GM19372 (cell line): ENCODE results near the gene NFIA.

Source experiments
- ATAC-seq: cut with Tn5 transposase; IDR thresholded peaks from one replicate; pipeline ENCODE4 v1.9.1; 2021; ENCODE audit warnings: mild to moderate bottlenecking, low read depth, moderate library complexity; ENCODE audit not compliant: unreplicated experiment

The NFIA gene

GRCh38 chr1:61082311-61083012 is at the start of gene NFIA:
TSS of gene NFIA (plus strand) at chr1:61082561.
- ATAC-seq: no peak

GRCh38 chr1:61035880-61036279 is 46.5 kb upstream of the NFIA start:
- ATAC-seq: no peak

GRCh38 chr1:61042466-61043009 is 39.8 kb upstream of the NFIA start:
- ATAC-seq: no peak

DNA sequence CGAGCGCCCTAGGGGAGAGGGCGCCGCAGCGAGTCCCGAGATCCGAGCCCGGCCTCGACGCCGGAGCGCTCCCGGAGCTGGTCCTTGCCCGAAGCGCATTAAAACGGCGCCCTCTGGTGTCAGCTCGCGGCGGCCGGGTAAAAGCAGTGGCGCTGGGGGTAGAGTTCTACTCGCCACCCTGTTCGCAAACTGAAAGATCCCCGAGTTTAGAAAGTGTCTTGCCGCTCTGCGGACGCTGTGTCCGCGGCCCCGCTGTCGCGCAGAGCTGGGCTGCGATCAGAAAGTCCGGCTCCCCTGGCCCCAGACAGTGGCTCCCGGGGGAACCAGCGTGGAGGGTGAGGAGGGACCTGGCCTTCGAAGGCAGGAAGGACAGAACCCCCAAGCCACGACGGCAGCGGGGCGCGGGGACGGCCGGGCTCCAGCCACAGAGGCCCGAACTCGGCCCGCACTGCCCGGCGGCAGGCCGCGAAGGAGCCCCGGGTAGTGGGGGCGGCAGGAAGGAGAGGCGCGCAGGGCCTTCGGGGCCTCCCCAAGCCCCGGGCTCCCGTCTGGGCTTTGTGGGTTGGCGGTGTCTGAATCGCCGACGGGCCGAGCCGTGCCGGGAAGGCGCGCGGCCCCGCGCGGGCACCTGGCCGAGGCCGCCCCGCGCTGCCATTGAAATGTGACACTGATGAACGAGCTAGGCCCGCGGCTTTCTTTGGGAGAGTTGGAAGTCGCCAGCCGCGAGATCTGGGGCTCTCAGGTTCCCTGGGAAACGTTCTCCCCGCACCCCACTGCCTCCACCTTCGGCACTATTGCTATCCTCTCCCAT is 39.1 kb upstream of the NFIA start:
- peak; percentile 82 for ATAC-seq

GRCh38 chr1:61046434-61046833 is 35.9 kb upstream of the NFIA start:
- no peak for ATAC-seq

DNA sequence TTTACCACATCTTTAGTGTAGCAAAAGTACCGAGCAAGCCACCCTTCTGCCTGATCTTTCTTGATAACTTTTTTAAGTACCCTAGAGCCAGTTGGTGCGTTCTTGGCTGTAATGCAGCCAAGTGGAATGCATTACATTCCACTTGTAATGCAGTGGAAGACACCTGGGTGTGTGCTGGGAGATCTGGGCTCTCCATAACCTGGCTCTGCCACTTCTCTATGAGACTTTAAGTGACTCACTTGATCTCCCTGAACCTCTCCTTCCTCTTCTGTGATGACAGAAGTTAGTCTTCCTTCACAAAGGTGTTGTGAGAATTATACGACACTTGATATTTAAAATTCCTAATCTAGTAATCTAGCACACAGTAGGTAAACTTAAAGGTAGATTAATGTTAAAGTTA is 35.3 kb upstream of the NFIA start:
- ATAC-seq: no peak

DNA sequence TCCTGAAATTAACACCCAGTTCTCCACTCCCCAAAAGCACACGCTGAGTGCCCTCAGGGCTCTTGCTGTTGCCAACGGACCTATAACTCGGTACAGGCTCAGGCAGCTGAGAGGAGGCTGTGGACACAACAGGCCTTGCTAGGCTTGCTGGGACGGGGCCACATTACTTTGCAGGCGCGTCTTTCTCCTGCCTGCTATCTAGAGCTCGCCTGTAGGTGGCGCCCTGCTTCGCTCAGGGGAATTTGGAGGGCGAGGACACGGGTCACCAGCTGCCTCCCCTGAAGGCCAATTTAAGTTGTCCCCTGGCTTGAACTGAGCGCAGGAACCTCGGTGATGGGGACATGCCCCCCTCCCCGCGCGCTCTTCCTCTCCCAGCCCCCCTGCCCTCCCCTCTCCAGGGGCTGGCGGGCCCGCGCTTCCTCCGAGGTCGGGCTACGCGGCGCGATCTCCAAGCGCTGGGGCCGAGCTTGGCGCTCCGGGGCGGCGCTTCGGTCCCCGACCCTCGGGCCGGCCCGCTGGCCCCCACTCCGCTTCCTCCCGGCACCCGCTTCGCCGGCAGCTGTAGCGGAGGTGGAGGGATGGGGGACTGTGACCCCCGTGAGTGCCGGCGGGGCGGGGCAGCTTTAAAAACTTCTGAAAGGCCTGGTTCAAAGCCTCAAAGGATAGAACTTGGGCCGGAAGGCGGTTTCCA is 32.4 kb upstream of the NFIA start:
- peak; percentile 75 for ATAC-seq

- ATAC-seq: no peak
Observed at GRCh38 chr1:61050541-61051442, 31.6 kb upstream of the NFIA start.

DNA sequence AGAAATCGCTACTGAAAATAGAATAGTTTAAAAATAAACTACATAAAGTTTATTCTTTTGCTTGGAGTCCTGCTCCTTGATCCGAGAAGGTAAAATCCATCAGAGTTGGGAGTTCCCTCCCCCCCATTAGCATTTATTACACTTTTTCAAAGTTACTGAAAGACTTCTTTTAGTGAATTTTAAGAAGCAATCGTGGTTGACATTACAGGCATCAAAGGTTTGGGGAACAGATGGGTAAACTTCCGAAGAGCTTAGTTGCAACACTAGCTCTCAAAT is 31.0 kb upstream of the NFIA start:
- ATAC-seq: no peak

DNA sequence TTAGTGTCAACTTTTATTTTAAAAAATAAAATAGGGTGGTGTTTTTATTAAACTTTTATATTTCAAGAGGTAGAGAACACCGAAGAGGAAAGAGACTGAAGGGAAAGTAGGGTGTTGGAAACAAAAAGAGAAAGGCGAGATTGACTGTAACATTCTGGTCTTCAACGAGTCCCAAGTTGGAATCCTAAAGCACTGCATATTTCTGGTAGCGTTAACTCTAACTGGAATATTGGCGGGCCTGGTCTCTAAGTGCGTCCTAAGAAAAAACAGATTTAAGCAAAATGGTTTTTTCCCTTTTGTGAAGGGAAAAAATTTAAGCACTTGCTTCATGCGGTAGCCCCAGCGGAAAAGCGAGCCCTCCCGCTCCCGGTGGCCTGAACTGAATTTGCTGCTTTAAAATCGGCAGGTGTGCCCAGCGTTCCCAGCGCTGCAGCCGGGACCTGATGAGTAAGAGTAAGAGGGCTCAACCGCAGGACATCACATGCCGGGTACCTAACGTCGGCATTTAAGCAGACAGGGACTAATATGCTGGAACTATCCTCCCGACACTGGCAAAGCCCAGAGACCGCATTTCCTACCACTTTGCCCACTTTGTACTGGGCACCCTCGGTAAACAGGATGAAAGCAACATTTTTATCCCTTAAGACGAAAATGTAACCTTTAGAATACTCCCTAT is 30.5 kb upstream of the NFIA start:
- no peak for ATAC-seq

DNA sequence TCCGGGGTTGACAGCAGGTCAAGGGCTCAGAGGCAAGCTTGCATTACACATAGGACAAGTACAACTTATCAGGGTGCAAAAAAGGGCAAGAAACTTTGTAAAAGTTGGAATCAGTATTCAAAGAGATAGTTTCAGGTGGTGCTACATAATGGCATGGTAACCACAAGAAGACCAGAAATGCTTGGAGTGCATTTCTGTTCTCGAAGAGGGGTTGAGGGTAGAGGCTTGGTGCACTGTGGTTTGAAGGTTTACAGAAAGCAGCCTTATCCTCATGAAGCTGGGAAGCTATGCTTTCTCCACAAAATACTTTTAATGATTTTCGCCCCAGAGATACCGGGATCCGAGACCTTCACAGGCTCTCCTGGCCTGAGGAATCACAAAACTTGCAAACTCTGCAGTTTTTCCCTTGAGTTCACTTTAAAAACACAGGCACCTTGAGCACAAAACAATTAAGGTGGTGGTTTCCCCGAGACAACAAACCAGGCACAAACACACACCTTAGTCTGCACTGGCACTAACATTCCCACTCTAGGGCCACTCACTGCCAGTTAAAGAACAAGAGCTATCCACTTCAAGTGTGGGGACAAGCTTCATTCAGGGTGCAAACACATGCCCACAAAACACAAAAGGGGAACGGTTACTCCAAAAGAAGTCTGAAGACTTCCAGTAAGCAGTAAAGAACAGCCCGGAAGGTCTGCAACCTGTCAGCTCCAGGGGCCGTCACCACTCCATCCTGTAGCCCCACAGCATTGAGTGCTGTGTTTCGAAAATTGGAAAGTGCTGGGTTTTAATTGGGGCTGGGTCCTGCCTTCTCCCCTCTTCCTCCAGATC is 29.8 kb upstream of the NFIA start:
- no peak for ATAC-seq

DNA sequence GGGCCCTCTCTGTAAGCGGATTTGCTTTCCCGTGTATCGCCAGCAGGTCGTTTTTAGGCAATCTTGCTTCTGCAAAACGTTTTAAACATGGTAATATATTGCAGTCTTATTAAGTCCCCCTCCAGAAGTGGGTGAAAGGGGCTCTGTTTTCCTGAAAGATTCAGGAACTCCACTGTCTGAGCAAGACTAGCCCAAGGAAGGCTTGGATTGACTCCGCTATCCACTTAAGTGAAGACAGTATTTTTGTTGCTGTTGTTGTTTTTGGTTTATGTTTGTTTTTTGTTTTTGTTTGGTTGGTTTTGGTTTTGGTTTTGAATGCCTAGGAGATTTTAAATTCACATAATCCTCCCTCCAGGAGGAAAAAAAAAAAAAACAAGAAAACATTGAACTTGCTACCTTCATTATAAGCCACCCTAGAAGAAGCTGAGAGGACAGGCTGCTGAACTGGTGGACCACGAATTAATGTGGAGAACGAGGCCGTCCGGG is 29.1 kb upstream of the NFIA start:
- no peak for ATAC-seq

GRCh38 chr1:61053712-61054600 is 28.4 kb upstream of the NFIA start:
- no peak for ATAC-seq

DNA sequence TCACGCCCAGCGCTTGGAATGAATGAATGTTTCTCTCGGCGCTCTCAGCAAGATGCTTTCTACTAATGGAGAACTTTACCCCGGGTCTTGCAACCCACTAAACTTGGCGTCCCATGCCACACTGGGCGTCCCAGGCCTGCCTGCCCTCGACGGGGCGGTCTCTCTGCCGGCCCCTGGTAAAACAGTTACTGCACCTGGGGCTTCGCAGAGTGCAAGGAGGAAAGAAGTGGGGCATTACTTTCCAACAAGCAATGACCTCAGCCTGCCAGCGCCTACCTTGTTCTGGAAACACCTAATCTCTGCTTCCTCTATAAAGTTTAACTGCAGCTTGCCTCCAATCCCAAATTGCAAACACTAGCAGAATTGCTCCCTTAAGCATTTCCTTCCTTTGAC is 27.8 kb upstream of the NFIA start:
- no peak for ATAC-seq

DNA sequence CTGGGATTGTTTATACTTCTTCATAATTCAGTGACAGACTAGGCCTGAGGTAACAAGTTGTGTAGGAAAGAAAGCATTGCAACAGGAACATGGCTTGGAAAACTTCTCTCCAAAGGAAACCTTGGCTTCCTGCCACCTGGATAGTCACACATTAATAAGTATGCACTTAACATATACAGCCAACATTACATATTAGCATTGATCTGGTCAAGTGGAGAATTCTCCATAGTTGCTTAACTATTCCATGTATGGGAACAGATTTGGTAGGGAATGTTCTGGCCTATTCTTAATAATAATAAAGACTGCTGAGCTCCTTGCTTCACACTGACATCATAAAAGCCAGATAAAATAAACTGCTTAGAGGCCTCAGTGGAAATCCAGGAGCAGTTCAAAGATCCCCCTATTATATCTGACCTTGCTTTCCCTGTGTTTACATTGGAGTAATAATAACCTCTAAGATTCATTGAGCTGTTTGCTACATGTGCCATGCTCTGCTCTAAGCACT is 27.2 kb upstream of the NFIA start:
- no peak for ATAC-seq

DNA sequence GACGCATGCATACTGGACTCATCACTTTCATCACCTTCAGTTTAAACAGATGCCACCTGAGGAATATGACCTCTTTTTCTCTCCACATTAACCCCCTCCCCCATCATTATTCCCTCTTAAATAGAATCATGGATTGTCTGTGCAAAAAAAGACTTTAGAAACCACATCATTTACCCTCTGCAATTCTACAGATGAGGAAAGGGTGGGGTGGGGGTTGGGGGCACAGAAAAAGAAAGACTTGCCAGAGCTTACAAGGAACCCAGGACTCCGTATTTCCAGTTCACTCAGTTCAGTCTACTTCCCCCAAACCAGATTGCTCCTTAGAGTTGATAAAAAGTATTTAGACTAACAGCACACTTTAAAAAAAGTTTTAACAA is 26.2 kb upstream of the NFIA start:
- ATAC-seq: no peak

GRCh38 chr1:61056573-61057439 is 25.6 kb upstream of the NFIA start:
- ATAC-seq: no peak
